GM12872 (cell line): ENCODE data around the gene ZNF414.

Source experiments
- CTCF ChIP-seq: IDR thresholded peaks from 3 replicates; pipeline ENCODE4 v1.5.1; 2011; ENCODE audit warnings: low read depth, mild to moderate bottlenecking, low read length, moderate library complexity; ENCODE audit not compliant: insufficient read depth

ZNF414 gene

DNA sequence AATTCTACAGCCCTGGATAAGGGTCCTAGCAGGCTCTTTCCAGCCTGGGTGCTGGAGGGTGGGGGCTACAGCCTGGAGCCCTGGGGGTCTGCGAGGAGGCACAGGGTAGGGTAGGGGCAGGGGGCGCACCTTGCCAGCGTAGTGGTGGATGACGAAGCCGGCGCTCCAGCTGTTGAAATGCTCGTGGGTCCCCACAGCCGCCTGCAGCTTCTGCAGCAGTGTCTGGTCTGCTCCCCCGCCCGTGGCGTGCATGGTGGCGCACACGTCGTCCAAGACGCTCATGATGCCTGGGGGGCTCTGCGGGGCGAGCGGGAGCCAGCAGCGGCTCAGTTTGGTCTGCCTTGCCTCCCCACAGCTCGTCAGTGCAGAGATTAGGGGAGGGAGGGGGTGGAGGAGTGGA, 30.2 kb upstream of the ZNF414 start:
- no peak for TF ChIP-seq CTCF

GRCh38 chr19:8539621-8540149, 25.7 kb upstream of the ZNF414 start:
- no peak for TF ChIP-seq CTCF

GRCh38 chr19:8537099-8537498, 23.1 kb upstream of the ZNF414 start:
- no peak for TF ChIP-seq CTCF

GRCh38 chr19:8536282-8536681, 22.3 kb upstream of the ZNF414 start:
- no peak for TF ChIP-seq CTCF

DNA sequence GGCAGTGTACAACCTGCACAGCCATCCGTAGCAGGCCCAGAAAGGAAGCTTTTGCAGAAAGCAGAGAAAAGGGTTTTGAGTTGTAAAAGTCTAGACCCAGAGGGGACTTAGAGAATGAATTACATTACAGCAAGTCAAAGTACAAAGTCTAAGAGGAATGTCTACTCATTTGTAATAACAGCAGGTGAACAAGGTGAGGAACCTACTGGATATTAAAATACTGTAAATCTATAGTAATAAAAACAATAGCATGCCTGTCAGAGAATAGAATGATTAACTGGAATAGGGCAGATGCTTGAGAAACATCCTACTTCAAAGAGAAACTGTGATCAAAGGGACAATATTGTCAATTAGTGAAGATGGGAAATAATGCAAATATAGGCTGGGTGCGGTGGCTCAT, 18.3 kb upstream of the ZNF414 start:
- TF ChIP-seq CTCF = no peak

- TF ChIP-seq CTCF = no peak
Observed at GRCh38 chr19:8531470-8531869, 17.5 kb upstream of the ZNF414 start.

GRCh38 chr19:8530061-8530679, 16.2 kb upstream of the ZNF414 start:
- no peak for TF ChIP-seq CTCF
